ENCODE measurements around the gene MAPKAP1. TPM values are rescaled to one million over a fixed set of nuclear protein-coding genes. Genes with fewer than 3 reads are reported as not detected.

The MAPKAP1 gene
- total and polyA plus RNA-seq, 2 of the 13 experiments (the other 11 are each of a cell fraction or from before 2014, with no cell fraction given) = 45.0 to 64.3 TPM

DNA sequence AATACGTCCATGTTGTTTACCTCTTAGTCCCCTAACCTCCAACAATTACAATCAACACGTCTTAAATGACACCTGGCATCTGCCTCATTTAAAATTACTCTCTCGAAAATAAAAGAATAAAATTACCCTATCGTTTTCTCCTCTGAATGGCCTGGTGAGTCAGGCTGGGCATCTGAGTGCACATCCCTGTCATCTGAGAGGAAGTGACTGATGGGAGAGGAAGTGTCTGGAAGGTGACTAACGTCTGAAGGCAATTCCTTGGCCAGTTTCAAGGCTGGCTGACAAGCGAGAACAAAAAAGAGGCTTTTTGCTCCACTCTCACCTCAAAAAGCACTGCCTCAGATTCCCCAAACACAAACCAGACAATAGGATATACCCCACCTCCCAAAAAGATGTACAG lies 57.7 kb downstream of the MAPKAP1 start (continued):
- TF ChIP-seq PRDM10 (CRISPR knock-in tag; IDR thresholded peaks at IDR 0.05; ENCODE audit: low read depth) (no peak), ISL2 (CRISPR knock-in tag; IDR thresholded peaks at IDR 0.05) (no peak)

DNA sequence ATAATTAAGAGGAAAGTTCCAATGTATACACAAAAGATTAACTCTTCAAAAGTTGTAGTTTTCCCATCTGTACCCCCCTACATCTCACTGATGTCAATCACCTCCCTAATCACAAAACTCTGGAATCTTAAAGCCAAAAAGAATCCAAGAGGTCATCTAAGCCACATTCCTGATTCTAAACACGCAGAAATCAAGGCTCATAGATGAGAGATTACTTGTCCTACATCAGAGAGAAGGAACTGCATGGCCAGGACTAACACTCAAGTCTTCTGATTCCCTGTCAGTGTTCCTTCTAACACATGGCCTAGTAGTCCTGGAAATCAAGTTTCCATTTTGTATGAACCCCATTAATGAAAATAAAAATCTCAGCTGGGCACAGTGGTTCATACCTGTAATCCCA lies 58.7 kb downstream of the MAPKAP1 start:
- no peak overlapping the region for H3K4me3 ChIP-seq (replicated peaks in 1 of 3; ENCODE audit: insufficient read depth in 1 of 3, low read depth in 2 of 3, low read length in 3 of 3)
- H3K79me2 ChIP-seq (ENCODE audit: insufficient read depth, low read length) = no peaks in the 10 kb centered on the region
- H3K4me1 ChIP-seq (ENCODE audit: insufficient read depth, low read length) = 0 out of 2 replicates have a peak, but pooled peaks cover 5% of the 10 kb centered on the region
- no peak for ATAC-seq
- CTCF ChIA-PET (ENCODE audit: low intra/inter-chr PET ratio, low total read pairs) = no interaction called here
- no peak for DNase-seq (ENCODE audit: low spot score)
- no peaks in the 10 kb centered on the region for H3K27me3 ChIP-seq (ENCODE audit: control insufficient read depth in 1 of 2, insufficient read depth in 2 of 2, low read length in 2 of 2)
- no peak overlapping the region for H3K9ac ChIP-seq (ENCODE audit: insufficient read depth, low read depth, low read length)
- FAIRE-seq = no peak
- in situ Hi-C loops (cut with HindIII; ENCODE audit: extremely low pct_ligation_motif_present, low pct_unique_long_range_greater_than_20kb) (no loop called here), intact Hi-C loops (cut with micrococcal nuclease; ENCODE audit: unreplicated experiment) (no loop called here)
- no peaks in the 10 kb centered on the region for H4K20me1 ChIP-seq (ENCODE audit: insufficient read depth, low read length)
- no TSS peak for BruUV-seq (replicated peaks)
- WGBS (ENCODE audit: low lambda C conversion rate) = 80% methylated on average over 1 of the region's 1 CpG
- H3K27ac ChIP-seq (ENCODE audit: extremely low read length, insufficient read depth, low read length) = no peak overlapping the region
- no peaks in the 10 kb centered on the region for H3K9me3 ChIP-seq (ENCODE audit: low read length)
- H3K4me2 ChIP-seq (ENCODE audit: low read depth, low read length) = no peak overlapping the region
- POLR2A ChIA-PET = no interaction called here
- no peak overlapping the region for H2AFZ ChIP-seq (ENCODE audit: low read length)
- no peaks in the 10 kb centered on the region for H3K36me3 ChIP-seq (replicated peaks in 1 of 2; ENCODE audit: control insufficient read depth in 1 of 2, insufficient read depth in 2 of 2, low read length in 2 of 2)
- TF ChIP-seq, protein P1, sequence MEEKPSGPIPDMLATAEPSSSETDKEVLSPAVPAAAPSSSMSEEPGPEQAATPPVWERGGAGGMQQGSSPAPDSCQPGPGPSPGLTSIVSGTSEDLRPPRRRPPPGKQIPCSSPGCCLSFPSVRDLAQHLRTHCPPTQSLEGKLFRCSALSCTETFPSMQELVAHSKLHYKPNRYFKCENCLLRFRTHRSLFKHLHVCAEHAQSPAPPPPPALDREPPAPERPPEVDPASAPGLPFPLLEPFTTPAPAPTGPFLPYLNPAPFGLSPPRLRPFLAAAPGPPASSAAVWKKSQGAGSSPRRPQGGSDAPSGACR (CRISPR knock-in tag; IDR thresholded peaks at IDR 0.05) = no peak
- TF ChIP-seq HHEX (CRISPR knock-in tag; IDR thresholded peaks at IDR 0.05) (no peak), SAFB2 (CRISPR knock-in tag; IDR thresholded peaks at IDR 0.05; ENCODE audit: borderline replicate concordance, low read depth) (no peak), TEAD3 (CRISPR knock-in tag; optimal IDR thresholded peaks at IDR 0.05; ENCODE audit: borderline replicate concordance) (no peak), ZSCAN25 (CRISPR knock-in tag; IDR thresholded peaks at IDR 0.05) (no peak), ZUFSP (CRISPR knock-in tag; IDR thresholded peaks at IDR 0.05; ENCODE audit: borderline replicate concordance) (no peak), HMGA1 (CRISPR knock-in tag; conservative IDR thresholded peaks at IDR 0.05) (no peak), TIGD3 (CRISPR knock-in tag; IDR thresholded peaks at IDR 0.05; ENCODE audit: borderline replicate concordance) (no peak), ZNF333 (CRISPR knock-in tag; IDR thresholded peaks at IDR 0.05; ENCODE audit: borderline replicate concordance) (no peak)
- TF ChIP-seq, protein P2, sequence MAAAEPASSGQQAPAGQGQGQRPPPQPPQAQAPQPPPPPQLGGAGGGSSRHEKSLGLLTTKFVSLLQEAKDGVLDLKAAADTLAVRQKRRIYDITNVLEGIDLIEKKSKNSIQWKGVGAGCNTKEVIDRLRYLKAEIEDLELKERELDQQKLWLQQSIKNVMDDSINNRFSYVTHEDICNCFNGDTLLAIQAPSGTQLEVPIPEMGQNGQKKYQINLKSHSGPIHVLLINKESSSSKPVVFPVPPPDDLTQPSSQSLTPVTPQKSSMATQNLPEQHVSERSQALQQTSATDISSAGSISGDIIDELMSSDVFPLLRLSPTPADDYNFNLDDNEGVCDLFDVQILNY (CRISPR knock-in tag; conservative IDR thresholded peaks at IDR 0.05) = no peak

All from HepG2 (cell line).